Large intestine (tissue), 3 donors: ENCODE measurements around the gene STK10. TPM values are rescaled to one million over a fixed set of nuclear protein-coding genes. Genes with fewer than 3 reads are reported as not detected.
"Not testable (repeated sequence)": the region's sequence is repeated elsewhere in the genome, so short reads cannot be mapped to it uniquely, and the experiment has no call there.

ENCODE experiments used
- DNase-seq, 2 donors: peaks; one replicate each; pipeline versions ENCODE4 v3.0.0 to v3.0.0-alpha.2; 2013
- H3K27ac ChIP-seq: one replicate; pipeline ENCODE4 v1.5.1; 2013; ENCODE audit warnings: low read length
- H3K27me3 ChIP-seq: 2 replicates; pipeline ENCODE4 v1.6.1; 2013; ENCODE audit warnings: low read length; ENCODE audit not compliant: control insufficient read depth, insufficient read depth
- H3K36me3 ChIP-seq: 2 replicates; pipeline ENCODE4 v1.6.1; 2013; ENCODE audit warnings: low read length; ENCODE audit not compliant: control insufficient read depth, insufficient read depth
- H3K4me1 ChIP-seq: one replicate; pipeline ENCODE4 v1.6.1; 2013; ENCODE audit warnings: low read length; ENCODE audit not compliant: control insufficient read depth, insufficient read depth
- H3K4me3 ChIP-seq: one replicate; pipeline ENCODE4 v1.5.1; 2013; ENCODE audit warnings: low read length
- H3K9me3 ChIP-seq: one replicate; pipeline ENCODE4 v1.6.1; 2013; ENCODE audit warnings: mild to moderate bottlenecking, low read depth, low read length, moderate library complexity; ENCODE audit not compliant: control insufficient read depth
- WGBS: methylation state at CpG from one replicate; pipeline ENCODE4 v1.1.5; 2013; ENCODE audit warnings: low lambda C conversion rate; ENCODE audit not compliant: insufficient coverage; 5-methylcytosine and 5-hydroxymethylcytosine counted together
- polyA plus RNA-seq: library from polyadenylated mRNA; unstranded; fragments of 120-200 nt; gene quantifications from one replicate; pipeline ENCODE4 v1.2.1, GENCODE V29; 2013

Gene STK10
- polyA plus RNA-seq, 1 donor: 10.6 TPM

- Histone ChIP-seq H3K4me1 (no peaks in the 10 kb centered on the region), H3K4me3 (no peak overlapping the region), H3K36me3 (peaks cover 12% of the 10 kb centered on the region), H3K27me3 (no peaks in the 10 kb centered on the region), H3K27ac (no peak overlapping the region), H3K9me3 (no peaks in the 10 kb centered on the region)
- DNase-seq: no peak
- 88% methylated on average over 2 of the region's 3 CpGs for WGBS
These were observed 34.3 kb downstream of the STK10 start for GRCh38 chr5:172153695-172154094.

DNA sequence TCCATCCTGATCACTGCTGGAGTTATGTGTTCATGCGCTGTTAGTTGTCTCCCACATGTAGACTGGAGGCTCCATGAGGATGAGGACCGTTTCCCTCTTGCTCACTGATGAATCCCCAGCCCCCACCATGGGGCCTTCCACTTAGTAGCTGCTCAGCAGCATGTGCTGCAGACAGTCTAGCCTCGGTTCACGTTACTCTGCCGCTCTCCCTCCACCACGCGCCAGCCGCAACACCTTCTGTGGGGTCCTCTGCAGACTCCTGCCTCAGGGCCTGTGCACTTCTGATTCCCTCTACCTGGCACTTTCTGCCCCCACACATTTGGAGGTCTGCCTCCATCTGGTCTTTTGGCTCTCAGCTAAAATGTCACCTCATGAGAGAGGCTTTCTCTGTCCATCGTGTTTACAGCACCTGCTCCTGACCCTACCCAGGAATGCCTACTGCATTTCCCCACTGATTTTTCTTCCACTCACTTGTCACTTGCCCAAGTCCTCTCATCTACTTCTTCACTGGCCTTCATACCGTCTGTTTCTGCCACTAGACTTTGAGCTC lies 36.3 kb downstream of the STK10 start:
- Histone ChIP-seq H3K27ac (no peak overlapping the region), H3K36me3 (peaks cover 15% of the 10 kb centered on the region), H3K4me1 (no peaks in the 10 kb centered on the region)

DNA sequence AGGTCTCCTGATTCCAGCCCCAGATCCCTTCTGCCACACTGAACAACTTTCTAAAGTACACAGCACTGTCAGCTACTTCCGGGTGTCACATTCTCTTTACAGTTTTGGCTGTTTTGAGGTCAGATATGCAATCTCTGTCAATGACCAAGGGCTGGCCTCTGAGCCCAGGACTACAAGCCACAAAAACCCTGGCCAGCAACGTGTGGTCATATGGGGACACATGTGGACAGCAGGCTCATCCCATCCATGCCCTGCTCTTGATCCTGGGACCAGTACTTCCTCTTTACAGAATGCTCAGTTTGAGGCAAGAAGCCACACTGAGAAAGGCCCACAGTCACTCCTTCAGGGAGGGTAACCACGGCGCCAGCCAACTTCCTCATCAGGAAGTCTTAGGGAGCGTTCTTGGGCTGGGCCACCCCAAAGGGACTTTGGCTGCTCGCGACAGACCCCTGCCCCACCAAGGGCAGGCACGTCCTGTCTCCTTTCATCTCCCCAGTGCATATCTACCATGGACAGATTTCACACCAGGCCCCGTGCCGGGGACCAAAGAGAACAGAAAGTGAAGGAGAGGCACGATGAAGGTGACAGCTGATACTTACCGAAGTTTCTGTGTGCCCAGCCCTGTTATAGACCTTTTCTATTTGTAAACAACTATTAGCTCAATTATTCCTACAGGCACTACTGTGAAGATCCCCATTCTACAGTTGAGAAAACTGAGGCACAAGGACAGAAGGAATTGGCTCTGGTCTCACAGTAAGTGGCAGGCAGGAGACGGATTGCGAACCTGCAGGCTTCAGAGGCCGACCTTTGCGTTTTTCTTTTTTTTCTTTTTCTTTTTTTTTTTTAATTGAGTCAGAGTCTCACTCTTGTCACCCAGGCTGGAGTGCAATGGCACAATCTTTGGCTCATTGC lies 37.3 kb downstream of the STK10 start:
- 84% methylated on average over 4 of the region's 16 CpGs for whole genome bisulfite sequencing
- H3K4me1 ChIP-seq: peaks cover 5% of the 10 kb centered on the region
- no peaks in the 10 kb centered on the region for H3K27me3 ChIP-seq
- no peaks in the 10 kb centered on the region for H3K9me3 ChIP-seq
- H3K4me3 ChIP-seq: no peak overlapping the region
- no peak for DNase-seq
- H3K36me3 ChIP-seq: peaks cover 15% of the 10 kb centered on the region
- H3K27ac ChIP-seq: no peak overlapping the region

More for the DNA sequence above, 36.3 kb downstream of the STK10 start:
- Histone ChIP-seq H3K4me3 (no peak overlapping the region), H3K27me3 (no peaks in the 10 kb centered on the region), H3K9me3 (no peaks in the 10 kb centered on the region)
- no peak for DNase-seq
- WGBS: no CpG with 5 or more reads among the region's 10 CpGs

DNA sequence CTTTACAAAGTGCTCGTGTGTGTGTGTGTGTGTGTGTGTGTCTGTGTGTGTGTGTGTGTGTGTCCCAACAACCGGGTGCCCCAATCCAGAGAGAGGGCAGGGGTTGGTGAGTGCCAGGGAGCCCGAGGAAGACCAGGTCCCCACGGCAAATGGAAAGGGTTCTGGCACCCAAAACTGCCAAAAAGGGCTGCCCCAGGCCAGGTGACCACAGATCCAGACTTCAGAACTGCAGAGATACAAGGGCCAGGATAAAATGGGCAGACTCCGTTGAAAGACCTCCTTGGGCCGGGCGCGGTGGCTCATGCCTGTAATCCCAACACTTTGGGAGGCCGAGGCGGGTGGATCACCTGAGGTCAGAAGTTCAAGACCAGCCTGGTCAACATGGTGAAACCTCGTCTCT lies 38.5 kb downstream of the STK10 start:
- Histone ChIP-seq H3K4me1 (peaks cover 10% of the 10 kb centered on the region), H3K36me3 (peaks cover 15% of the 10 kb centered on the region)
- not testable (repeated sequence) for H3K9me3 ChIP-seq, H3K4me3 ChIP-seq, DNase-seq, H3K27ac ChIP-seq, H3K27me3 ChIP-seq
- WGBS: no CpG with 5 or more reads among the region's 11 CpGs

DNA sequence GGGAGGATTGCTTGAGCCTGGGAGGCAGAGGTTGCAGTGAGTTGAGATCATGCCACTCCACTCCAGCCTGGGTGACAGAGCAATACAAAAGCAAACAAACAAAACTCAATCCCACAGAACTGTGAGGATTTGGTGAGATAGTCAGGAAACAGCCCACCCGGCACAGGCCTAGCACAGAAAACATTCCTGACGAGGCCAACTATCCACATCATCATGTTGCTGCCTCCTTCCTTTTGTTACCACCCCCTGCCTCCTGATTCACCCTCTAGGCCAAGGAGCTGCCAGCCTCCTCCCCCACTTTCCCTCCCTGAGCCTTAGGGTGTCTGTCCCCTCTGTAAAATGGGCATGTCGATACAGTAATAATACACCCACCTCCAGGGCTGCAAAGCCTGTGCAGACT lies 39.0 kb downstream of the STK10 start:
- Histone ChIP-seq H3K36me3 (peaks cover 11% of the 10 kb centered on the region), H3K4me3 (no peak overlapping the region), H3K9me3 (no peaks in the 10 kb centered on the region), H3K4me1 (peaks cover 14% of the 10 kb centered on the region), H3K27me3 (no peaks in the 10 kb centered on the region), H3K27ac (no peak overlapping the region)
- WGBS: no CpG with 5 or more reads among the region's 3 CpGs
- no peak for DNase-seq

DNA sequence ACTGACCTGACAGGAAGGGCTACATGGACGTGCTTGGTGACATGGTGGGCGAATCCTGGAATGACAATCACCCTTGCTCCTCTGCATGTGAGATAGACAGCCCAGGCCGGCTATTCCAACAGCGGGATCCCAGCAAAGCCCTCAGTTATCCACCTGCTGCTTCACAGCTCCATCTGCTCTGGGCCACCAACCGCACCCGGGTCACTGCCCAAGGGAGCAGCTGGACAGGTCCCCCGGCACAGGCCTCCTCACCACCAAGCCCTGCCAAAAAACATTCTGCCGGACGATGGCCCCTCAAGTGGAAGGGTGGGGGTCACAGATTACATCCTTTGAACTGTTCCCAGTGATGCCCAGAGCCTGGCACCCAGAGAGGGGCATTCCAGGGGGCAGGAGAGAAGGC lies 39.6 kb downstream of the STK10 start:
- Histone ChIP-seq H3K4me1 (peaks cover 15% of the 10 kb centered on the region), H3K9me3 (no peaks in the 10 kb centered on the region), H3K36me3 (peaks cover 8% of the 10 kb centered on the region), H3K27me3 (no peaks in the 10 kb centered on the region), H3K4me3 (no peak overlapping the region), H3K27ac (no peak overlapping the region)
- DNase-seq: no peak
- WGBS: no CpG with 5 or more reads among the region's 9 CpGs

- peaks cover 20% of the 10 kb centered on the region for H3K4me1 ChIP-seq
- DNase-seq: no peak
These were observed 40.2 kb downstream of the STK10 start for GRCh38 chr5:172147857-172148256.

GRCh38 chr5:172146748-172147092 lies 41.3 kb downstream of the STK10 start:
- Histone ChIP-seq H3K27ac (no peak overlapping the region), H3K36me3 (peaks cover 5% of the 10 kb centered on the region), H3K4me1 (peaks cover 24% of the 10 kb centered on the region), H3K27me3 (no peaks in the 10 kb centered on the region), H3K4me3 (no peak overlapping the region), H3K9me3 (no peaks in the 10 kb centered on the region)
- no peak for DNase-seq
- WGBS: no CpG with 5 or more reads among the region's 9 CpGs

More at GRCh38 chr5:172147857-172148256, 40.2 kb downstream of the STK10 start:
- Histone ChIP-seq H3K36me3 (peaks cover 8% of the 10 kb centered on the region), H3K4me3 (no peak overlapping the region), H3K27ac (no peak overlapping the region), H3K27me3 (no peaks in the 10 kb centered on the region), H3K9me3 (no peaks in the 10 kb centered on the region)
- WGBS: no CpG with 5 or more reads among the region's 10 CpGs

DNA sequence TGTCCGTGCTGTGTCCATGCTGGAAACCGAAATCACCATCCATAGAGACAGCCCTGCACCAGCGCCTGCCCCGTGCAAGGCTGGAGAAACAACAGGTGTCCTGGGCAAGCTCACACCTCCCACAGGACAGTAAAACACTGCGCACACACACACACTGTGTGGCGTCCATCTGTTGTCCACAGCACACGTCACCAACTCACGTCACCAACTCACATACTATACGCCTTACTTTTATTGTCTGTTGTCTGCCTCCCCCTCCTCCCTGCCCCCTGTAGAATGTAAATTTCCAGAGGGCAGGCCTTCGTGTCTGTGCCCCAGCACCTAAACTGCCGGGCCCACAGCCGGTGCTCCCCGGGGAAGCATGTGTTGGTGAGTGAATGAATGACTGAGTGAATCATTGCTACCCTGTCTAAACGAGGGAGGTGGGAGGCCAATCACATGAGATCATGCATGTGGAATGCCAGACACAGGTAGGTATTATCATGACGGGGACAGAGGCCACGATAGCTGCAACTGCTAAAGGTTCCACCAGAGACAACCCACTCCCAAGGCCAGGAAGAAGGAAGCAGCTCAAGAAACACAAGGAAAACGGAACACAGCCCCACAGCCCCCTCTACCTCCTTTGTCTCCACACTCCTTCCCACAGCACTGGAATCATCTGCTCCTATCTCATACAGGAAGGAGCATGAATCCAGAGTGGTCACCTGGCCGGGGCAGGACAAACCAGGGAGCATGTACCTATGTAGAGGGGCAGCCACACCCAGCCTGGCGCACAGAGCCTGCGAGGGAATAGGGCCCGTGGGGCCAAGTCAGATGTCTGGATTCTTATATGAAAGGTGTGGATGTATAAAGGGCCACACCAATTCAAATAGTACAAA lies 41.9 kb downstream of the STK10 start:
- H3K9me3 ChIP-seq: no peaks in the 10 kb centered on the region
- peaks cover 5% of the 10 kb centered on the region for H3K36me3 ChIP-seq
- peak overlapping the region; percentile 28 for H3K27ac ChIP-seq
- peak in 1 of 2 donors; percentile 57 for DNase-seq
- H3K4me1 ChIP-seq: peaks cover 24% of the 10 kb centered on the region
- no CpG with 5 or more reads among the region's 21 CpGs for WGBS
- H3K27me3 ChIP-seq: no peaks in the 10 kb centered on the region
- H3K4me3 ChIP-seq: no peak overlapping the region
